GM12878 (cell line): ENCODE measurements around the gene CTNNA1. TPM values are rescaled to one million over a fixed set of nuclear protein-coding genes. Genes with fewer than 3 reads are reported as not detected.

ENCODE experiments used
- ATAC-seq: fragments of 200-7000 bp; cut with Tn5 transposase; 3 replicates; pipeline ENCODE4 v1.9.1; 2020; ENCODE audit warnings: mild to moderate bottlenecking, moderate library complexity
- BruUV-seq: library from RNA; stranded (reverse); fragments of 400-500 nt; replicated peaks from 2 replicates; lab custom pipeline; 2021; lab: Mats Ljungman, UMichigan
- CTCF ChIA-PET: fragments of 300-600 bp; sonication (Branson Sonifier 250); formaldehyde crosslinking; extraction: SDS; loops from one replicate; lab custom pipeline; 2021; ENCODE audit warnings: inconsistent platforms; lab: Yijun Ruan, JAX
- POLR2A ChIA-PET: fragments of 350-600 bp; formaldehyde crosslinking; extraction: SDS; loops from one replicate; lab custom pipeline; 2021; ENCODE audit warnings: inconsistent platforms; lab: Charles Lee
- RAD21 ChIA-PET: fragments of 300-600 bp; sonication (Branson Sonifier 250); formaldehyde crosslinking; loops from one replicate; lab custom pipeline; 2023; ENCODE audit warnings: antibody characterized with exemption; ENCODE audit not compliant: unreplicated experiment; lab: Charles Lee
- SMC1A ChIA-PET: fragments of 300-600 bp; sonication (Branson Sonifier 250); formaldehyde crosslinking; loops from one replicate; lab custom pipeline; 2023; ENCODE audit not compliant: unreplicated experiment, uncharacterized antibody; lab: Charles Lee
- DNase-seq: peaks from one replicate; pipeline ENCODE4 v3.0.0-alpha.2; 2011; ENCODE audit warnings: low read depth, low spot score
- FAIRE-seq: peaks from 3 replicates; lab custom pipeline; 2011; peaks lifted over from hg19 to GRCh38; lab: Jason Lieb, UNC
- H2AFZ ChIP-seq: 2 replicates; pipeline ENCODE4 v1.6.0; 2011; ENCODE audit warnings: low read depth, low read length, control low read depth; ENCODE audit not compliant: control insufficient read depth
- H3K27ac ChIP-seq: 2 replicates; pipeline ENCODE4 v1.5.1; 2011; ENCODE audit warnings: control low read depth; ENCODE audit not compliant: control insufficient read depth, insufficient read depth
- H3K27me3 ChIP-seq, 2 experiments: replicated peaks in 1 of 2; 2 replicates each; pipeline versions ENCODE4 v1.6.0 to v1.6.1; 2011; ENCODE audit warnings: low read length in 1 of 2; ENCODE audit not compliant: control insufficient read depth in 2 of 2, insufficient read depth in 2 of 2
- H3K36me3 ChIP-seq, 2 experiments: 2 replicates each; pipeline ENCODE4 v1.5.1; 2011; ENCODE audit warnings: low read length in 1 of 2; ENCODE audit not compliant: control insufficient read depth in 2 of 2, insufficient read depth in 2 of 2
- H3K4me1 ChIP-seq: 2 replicates; pipeline ENCODE4 v1.6.1; 2011; ENCODE audit warnings: mild to moderate bottlenecking, low read length, moderate library complexity, mixed read lengths; ENCODE audit not compliant: control insufficient read depth, insufficient read depth
- H3K4me2 ChIP-seq: 2 replicates; pipeline ENCODE4 v1.6.0; 2011; ENCODE audit warnings: control low read depth; ENCODE audit not compliant: control insufficient read depth, insufficient read depth
- H3K4me3 ChIP-seq: fragments of 200-600 bp; sonication (generic); 2 replicates; pipeline ENCODE4 v1.5.1; 2016
- H3K79me2 ChIP-seq: 2 replicates; pipeline ENCODE4 v1.6.0; 2011; ENCODE audit warnings: low read length; ENCODE audit not compliant: control insufficient read depth, insufficient read depth
- H3K9ac ChIP-seq: 2 replicates; pipeline ENCODE4 v1.8.0; 2011; ENCODE audit warnings: low read length, control low read depth, mixed read lengths; ENCODE audit not compliant: control insufficient read depth, insufficient read depth
- H3K9me3 ChIP-seq: replicated peaks from 3 replicates; pipeline ENCODE4 v1.5.1; 2011; ENCODE audit warnings: mild to moderate bottlenecking, low read length; ENCODE audit not compliant: control insufficient read depth, insufficient read depth
- H4K20me1 ChIP-seq: 2 replicates; pipeline ENCODE4 v1.6.0; 2011; ENCODE audit not compliant: control insufficient read depth, insufficient read depth
- CREM ChIP-seq: IDR thresholded peaks from 2 replicates; pipeline ENCODE4 v1.6.1; 2014; ENCODE audit warnings: antibody characterized with exemption, low read depth
- E2F8 ChIP-seq: fragments of 450-650 bp; IDR thresholded peaks from 2 replicates; pipeline ENCODE4 v1.6.1; 2018; ENCODE audit warnings: mild to moderate bottlenecking, low read depth, moderate library complexity; ENCODE audit not compliant: partially characterized antibody
- GATAD2B ChIP-seq: fragments of 450-650 bp; conservative IDR thresholded peaks from 2 replicates; pipeline ENCODE4 v1.6.1; 2017; ENCODE audit warnings: low read depth, mild to moderate bottlenecking, moderate library complexity
- HDAC2 ChIP-seq: fragments of 200-600 bp; sonication (generic); IDR thresholded peaks from 2 replicates; pipeline ENCODE4 v1.6.1; 2017
- HDAC6 ChIP-seq: fragments of 200-600 bp; sonication (generic); IDR thresholded peaks from one replicate; pipeline ENCODE4 v1.8.0; 2017; ENCODE audit warnings: antibody characterized with exemption; ENCODE audit not compliant: unreplicated experiment
- MYC ChIP-seq: IDR thresholded peaks from 2 replicates; pipeline ENCODE4 v1.6.1; 2011; ENCODE audit warnings: mild to moderate bottlenecking, low read length, moderate library complexity, inconsistent platforms; ENCODE audit not compliant: insufficient read depth, insufficient replicate concordance, insufficient read length, severe bottlenecking
- PAX5 ChIP-seq: IDR thresholded peaks from 2 replicates; pipeline ENCODE4 v1.6.1; 2011; ENCODE audit warnings: low read depth, low read length, borderline replicate concordance
- RAD51 ChIP-seq: fragments of 450-650 bp; IDR thresholded peaks from 2 replicates; pipeline ENCODE4 v1.6.1; 2016; ENCODE audit warnings: moderate library complexity, mild to moderate bottlenecking, inconsistent platforms
- SMAD1 ChIP-seq: fragments of 450-650 bp; IDR thresholded peaks from 2 replicates; pipeline ENCODE4 v1.6.1; 2018; ENCODE audit warnings: mild to moderate bottlenecking, low read depth; ENCODE audit not compliant: partially characterized antibody
- SP1 ChIP-seq: IDR thresholded peaks from one replicate; pipeline ENCODE4 v1.6.1; 2011; ENCODE audit warnings: low read depth, low read length
- SREBF2 ChIP-seq: IDR thresholded peaks from 2 replicates; pipeline ENCODE4 v1.6.1; 2012; ENCODE audit warnings: mild to moderate bottlenecking, low read length
- TAF1 ChIP-seq: IDR thresholded peaks from 2 replicates; pipeline ENCODE4 v1.6.1; 2011; ENCODE audit warnings: mild to moderate bottlenecking, low read depth, low read length, borderline replicate concordance
- TCF3 ChIP-seq: IDR thresholded peaks from 2 replicates; pipeline ENCODE4 v1.6.1; 2012; ENCODE audit warnings: low read depth, mild to moderate bottlenecking, low read length, borderline replicate concordance; ENCODE audit not compliant: insufficient read depth
- ZBTB4 ChIP-seq: fragments of 450-650 bp; formaldehyde crosslinking; IDR thresholded peaks from 2 replicates; pipeline ENCODE4 v1.4.0; 2022; ENCODE audit warnings: mild to moderate bottlenecking, moderate library complexity
- WGBS: methylation state at CpG from one replicate; pipeline ENCODE4 v1.1.6; 2016; ENCODE audit warnings: low lambda C conversion rate; ENCODE audit not compliant: insufficient replicate concordance, insufficient coverage; ENCODE audit errors: missing lambda C conversion rate; 5-methylcytosine and 5-hydroxymethylcytosine counted together
- in situ Hi-C: fragments of 300-500 bp; cut with MboI; formaldehyde crosslinking; loops from 9 replicates; pipeline ENCODE4 v1.14.3; 2018; ENCODE audit warnings: mixed read lengths
- intact Hi-C: fragments of 100-400 bp; cut with micrococcal nuclease; formaldehyde crosslinking; loops from one replicate; pipeline ENCODE4 v1.14.2; 2022; ENCODE audit not compliant: unreplicated experiment
- polyA plus RNA-seq, 11 experiments: library from polyadenylated mRNA; depleted of rRNA in 4 of 11; unstranded in 6 of 11; stranded (reverse) in 5 of 11; fragments of >200 nt; fragmentation: Nextera tagmentation in 4 of 11; fragmentation: Illumina TruSeq in 1 of 11; extraction: Ambion mirVana in 4 of 11; extraction: Trizol in 1 of 11; gene quantifications; 1 replicate in 1 of 11; 2 replicates in 10 of 11; pipeline versions ENCODE4 v1.2.1 to v1.2.3, GENCODE V29; 2011 to 2016; ENCODE audit warnings: inconsistent platforms in 2 of 11, missing spikeins in 2 of 11, low read depth in 1 of 11
- total RNA-seq, 4 experiments: library from RNA; depleted of rRNA in 3 of 4; stranded (reverse); fragments of >200 nt in 3 of 4; fragmentation: Illumina TruSeq in 1 of 4; extraction: Trizol in 1 of 4; gene quantifications; 2 replicates each; pipeline versions ENCODE4 v1.2.1 to v1.2.3, GENCODE V29; 2013 to 2021

The CTNNA1 gene
- total and polyA plus RNA-seq, 10 of the 15 experiments (the other 5 are each of a cell fraction or from before 2014, with no cell fraction given), result 32.6 to 104 (median 57.7) TPM

GRCh38 chr5:138738399-138738798 lies 14.8 kb upstream of the CTNNA1 start (continued):
- TF ChIP-seq CREM (no peak), TAF1 (no peak), ZBTB4 (CRISPR knock-in tag) (no peak), E2F8 (no peak), SMAD1 (no peak), PAX5 (no peak)

GRCh38 chr5:138739938-138740337 lies 13.3 kb upstream of the CTNNA1 start:
- DNase-seq, result no peak
- Histone ChIP-seq H2AFZ (no peak overlapping the region), H3K4me3 (no peak overlapping the region), H3K27me3 (no peaks in the 10 kb centered on the region), H3K4me1 (peaks cover 17% of the 10 kb centered on the region), H3K36me3 (no peaks in the 10 kb centered on the region), H3K79me2 (no peaks in the 10 kb centered on the region), H3K9ac (no peak overlapping the region), H4K20me1 (no peaks in the 10 kb centered on the region), H3K9me3 (no peaks in the 10 kb centered on the region), H3K27ac (no peak overlapping the region), H3K4me2 (no peak overlapping the region)
- RAD21 ChIA-PET, result no interaction called here
- WGBS, result 94% methylated on average over 1 of the region's 1 CpG
- intact Hi-C loops, result no loop called here
- FAIRE-seq, result no peak
- in situ Hi-C loops, result no loop called here
- POLR2A ChIA-PET, result no interaction called here
- CTCF ChIA-PET, result interaction anchor here (1.6 kb wide), 1 partner anchor 50 kb away, joined by 5 read pairs; no protein-coding TSS in a partner anchor
- no TSS peak for BruUV-seq
- ATAC-seq, result no peak
- SMC1A ChIA-PET, result interaction anchor here (1.0 kb wide), 1 partner anchor 22 kb away, joined by 3 read pairs; no protein-coding TSS in a partner anchor
- no peak for TF ChIP-seq TCF3
- no peak for TF ChIP-seq GATAD2B
- no peak for TF ChIP-seq HDAC6
- no peak for TF ChIP-seq RAD51
- no peak for TF ChIP-seq SREBF2
- no peak for TF ChIP-seq MYC
- TF ChIP-seq HDAC2, result no peak
- TF ChIP-seq SP1, result no peak
